ENCODE measurements around the gene SPOCK1. TPM values are rescaled to one million over a fixed set of nuclear protein-coding genes. Genes with fewer than 3 reads are reported as not detected.

The SPOCK1 gene
- total RNA-seq, 1 donor = 231 TPM

DNA sequence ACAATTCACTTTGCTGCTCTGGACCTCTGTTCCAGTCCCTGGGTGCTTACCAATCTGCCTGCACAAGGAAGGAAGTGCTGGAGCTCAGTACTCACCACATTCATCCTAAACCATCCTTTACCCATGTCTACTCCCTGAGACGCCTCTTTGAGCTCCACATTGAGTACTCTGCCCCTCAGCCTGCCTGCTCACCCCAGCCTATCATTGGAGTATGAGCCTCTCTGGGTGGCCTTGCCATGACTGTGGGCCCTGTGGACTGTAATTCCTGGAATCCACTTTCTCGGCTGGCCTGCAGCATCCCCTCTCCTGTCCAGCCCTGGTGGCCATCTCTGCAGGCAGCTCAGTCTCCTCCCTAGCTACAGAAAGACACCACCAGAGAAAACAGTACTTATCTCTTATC lies 428.6 kb downstream of the SPOCK1 start:
- Histone ChIP-seq H2AFZ (ENCODE audit: low read length) (no peak overlapping the region), H3K4me2 (ENCODE audit: insufficient read depth, low read length) (no peak overlapping the region), H3K9me3 (ENCODE audit: low read depth, low read length) (no peaks in the 10 kb centered on the region), H4K20me1 (ENCODE audit: insufficient read depth, low read length) (peaks cover 16% of the 10 kb centered on the region), H3K79me2 (ENCODE audit: insufficient read depth, low read length) (no peaks in the 10 kb centered on the region), H3K27ac (ENCODE audit: low read depth, low read length) (no peak overlapping the region), H3K36me3 (ENCODE audit: insufficient read depth, low read length) (peaks cover 6% of the 10 kb centered on the region), H3K4me1 (ENCODE audit: insufficient read depth, low read length) (peaks cover 27% of the 10 kb centered on the region), H3K27me3 (ENCODE audit: insufficient read depth, low read length) (no peaks in the 10 kb centered on the region), H3K4me3 (ENCODE audit: insufficient read depth, low read length) (no peak overlapping the region)
- DNase-seq (ENCODE audit: insufficient read length, low spot score, missing footprints) = no peak
- no peak for TF ChIP-seq CTCF (IDR thresholded peaks at IDR 0.05; ENCODE audit: extremely low read depth, low read depth, low read length)

DNA sequence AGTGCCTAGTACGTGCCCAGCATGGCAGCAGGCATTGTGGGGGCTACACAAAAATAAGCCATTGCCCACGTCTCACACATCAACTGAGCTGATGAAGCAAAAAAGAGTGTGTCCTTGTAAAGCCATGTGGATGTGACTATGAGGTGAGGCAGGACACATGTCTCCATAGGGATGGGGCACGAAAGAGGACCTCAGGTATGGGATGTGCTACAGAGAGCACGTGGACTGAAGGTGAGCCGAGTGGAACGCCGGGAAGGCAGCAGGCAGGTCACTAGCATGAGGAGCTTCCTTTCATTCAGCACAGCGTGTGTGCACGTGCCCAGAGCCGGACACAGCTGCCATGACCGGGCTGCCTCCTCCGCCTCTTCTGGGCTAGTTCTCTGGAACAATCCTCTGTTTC lies 429.8 kb downstream of the SPOCK1 start:
- Histone ChIP-seq H3K27me3 (ENCODE audit: insufficient read depth, low read length) (no peaks in the 10 kb centered on the region), H3K4me1 (ENCODE audit: insufficient read depth, low read length) (peaks cover 27% of the 10 kb centered on the region), H3K36me3 (ENCODE audit: insufficient read depth, low read length) (peaks cover 6% of the 10 kb centered on the region), H3K4me3 (ENCODE audit: insufficient read depth, low read length) (no peak overlapping the region), H3K9me3 (ENCODE audit: low read depth, low read length) (no peaks in the 10 kb centered on the region), H3K4me2 (ENCODE audit: insufficient read depth, low read length) (no peak overlapping the region), H3K79me2 (ENCODE audit: insufficient read depth, low read length) (no peaks in the 10 kb centered on the region), H2AFZ (ENCODE audit: low read length) (no peak overlapping the region), H3K27ac (ENCODE audit: low read depth, low read length) (no peak overlapping the region), H4K20me1 (ENCODE audit: insufficient read depth, low read length) (peaks cover 16% of the 10 kb centered on the region)
- TF ChIP-seq CTCF (IDR thresholded peaks at IDR 0.05; ENCODE audit: extremely low read depth, low read depth, low read length) = no peak
- DNase-seq (ENCODE audit: insufficient read length, low spot score, missing footprints) = no peak

GRCh38 chr5:137061382-137061781 lies 437.7 kb downstream of the SPOCK1 start:
- no peak for TF ChIP-seq CTCF (IDR thresholded peaks at IDR 0.05; ENCODE audit: extremely low read depth, low read depth, low read length)
- H3K27ac ChIP-seq (ENCODE audit: low read depth, low read length) = no peak overlapping the region
- no peak overlapping the region for H3K4me2 ChIP-seq (ENCODE audit: insufficient read depth, low read length)

DNA sequence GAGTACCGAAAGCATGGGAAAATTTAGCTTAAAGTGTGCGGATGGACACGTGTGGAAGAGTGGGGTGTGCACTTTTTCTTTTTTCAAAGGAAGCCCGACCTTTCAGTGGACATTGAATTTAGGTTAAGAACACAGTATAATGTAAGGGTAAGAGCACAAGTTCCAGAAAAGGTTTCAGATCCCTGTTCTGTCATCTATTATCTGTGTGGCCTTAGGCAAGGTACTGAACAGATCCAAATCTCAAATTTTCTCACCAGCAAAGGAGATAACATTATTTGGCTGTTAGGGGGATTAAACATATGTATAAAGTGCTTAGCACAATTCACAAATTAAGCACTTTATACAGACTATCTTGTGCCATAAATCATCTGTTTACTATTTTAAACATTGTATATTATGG lies 441.0 kb downstream of the SPOCK1 start:
- no peak overlapping the region for H3K4me2 ChIP-seq (ENCODE audit: insufficient read depth, low read length)
- no peak for TF ChIP-seq CTCF (IDR thresholded peaks at IDR 0.05; ENCODE audit: extremely low read depth, low read depth, low read length)
- H3K9me3 ChIP-seq (ENCODE audit: low read depth, low read length) = no peaks in the 10 kb centered on the region
- no peaks in the 10 kb centered on the region for H3K79me2 ChIP-seq (ENCODE audit: insufficient read depth, low read length)
- DNase-seq (ENCODE audit: insufficient read length, low spot score, missing footprints) = no peak
- no peaks in the 10 kb centered on the region for H3K36me3 ChIP-seq (ENCODE audit: insufficient read depth, low read length)
- no peak overlapping the region for H3K4me3 ChIP-seq (ENCODE audit: insufficient read depth, low read length)
- H3K27me3 ChIP-seq (ENCODE audit: insufficient read depth, low read length) = no peaks in the 10 kb centered on the region
- H3K27ac ChIP-seq (ENCODE audit: low read depth, low read length) = no peak overlapping the region
- no peaks in the 10 kb centered on the region for H3K4me1 ChIP-seq (ENCODE audit: insufficient read depth, low read length)
- peaks cover 10% of the 10 kb centered on the region for H4K20me1 ChIP-seq (ENCODE audit: insufficient read depth, low read length)
- H2AFZ ChIP-seq (ENCODE audit: low read length) = no peak overlapping the region

More at GRCh38 chr5:137061382-137061781, 437.7 kb downstream of the SPOCK1 start:
- Histone ChIP-seq H3K9me3 (ENCODE audit: low read depth, low read length) (no peaks in the 10 kb centered on the region), H3K79me2 (ENCODE audit: insufficient read depth, low read length) (no peaks in the 10 kb centered on the region), H3K27me3 (ENCODE audit: insufficient read depth, low read length) (no peaks in the 10 kb centered on the region), H4K20me1 (ENCODE audit: insufficient read depth, low read length) (peaks cover 6% of the 10 kb centered on the region), H3K4me1 (ENCODE audit: insufficient read depth, low read length) (no peaks in the 10 kb centered on the region), H3K36me3 (ENCODE audit: insufficient read depth, low read length) (no peaks in the 10 kb centered on the region), H2AFZ (ENCODE audit: low read length) (no peak overlapping the region), H3K4me3 (ENCODE audit: insufficient read depth, low read length) (no peak overlapping the region)
- DNase-seq (ENCODE audit: insufficient read length, low spot score, missing footprints) = no peak
